SK-N-SH (cell line): ENCODE data around the gene BCR. TPM values are rescaled to one million over a fixed set of nuclear protein-coding genes. Genes with fewer than 3 reads are reported as not detected.

Source experiments
- CTCF ChIA-PET: fragments of 300-600, 350-600 bp; formaldehyde crosslinking; extraction: SDS; loops from one replicate; lab custom pipeline; 2021; lab: Yijun Ruan, JAX
- POLR2A ChIA-PET: fragments of 350-600 bp; sonication (Branson Sonifier 250); formaldehyde crosslinking; extraction: SDS; loops from one replicate; lab custom pipeline; 2020; ENCODE audit warnings: antibody characterized with exemption, inconsistent platforms; lab: Yijun Ruan, JAX
- DNase-seq: peaks from one replicate; pipeline ENCODE4 v3.0.0; 2012
- H2AFZ ChIP-seq: fragments of 200-600 bp; sonication (generic); 2 replicates; pipeline ENCODE4 v1.8.1; 2016; ENCODE audit warnings: antibody characterized with exemption, mild to moderate bottlenecking, low read depth
- H3F3A ChIP-seq: fragments of 200-600 bp; sonication (generic); replicated peaks from 2 replicates; pipeline ENCODE3; 2016; ENCODE audit warnings: antibody characterized with exemption, mild to moderate bottlenecking; ENCODE audit not compliant: insufficient read depth
- H3K27ac ChIP-seq, 2 experiments: fragments of 200-500 bp in 1 of 2; fragments of 200-600 bp in 1 of 2; sonication (Bioruptor generic) in 1 of 2; sonication (generic), shearing (Covaris generic) in 1 of 2; 2 replicates each; pipeline versions ENCODE4 v1.5.1 to v1.6.1; 2014 to 2016; ENCODE audit warnings: low read depth in 2 of 2, inconsistent platforms in 1 of 2, low read length in 1 of 2, mild to moderate bottlenecking in 1 of 2, mixed read lengths in 1 of 2
- H3K27me3 ChIP-seq: fragments of 200-600 bp; sonication (generic), shearing (Covaris generic); 2 replicates; pipeline ENCODE4 v1.6.1; 2016; ENCODE audit warnings: mixed run types; ENCODE audit not compliant: insufficient read depth
- H3K36me3 ChIP-seq, 2 experiments: fragments of 200-500 bp in 1 of 2; fragments of 200-600 bp in 1 of 2; sonication (Bioruptor generic) in 1 of 2; sonication (generic) in 1 of 2; replicated peaks in 1 of 2; 2 replicates each; pipeline versions ENCODE3 to v1.5.1; 2014 to 2016; ENCODE audit warnings: low read length in 1 of 2, mild to moderate bottlenecking in 1 of 2; ENCODE audit not compliant: insufficient read depth in 2 of 2, control insufficient read depth in 1 of 2
- H3K4me1 ChIP-seq, 2 experiments: fragments of 200-500 bp in 1 of 2; fragments of 200-600 bp in 1 of 2; sonication (Bioruptor generic) in 1 of 2; sonication (generic), shearing (Covaris generic) in 1 of 2; 2 replicates each; pipeline versions ENCODE4 v1.5.1 to v1.6.1; 2014 to 2016; ENCODE audit warnings: low read depth in 1 of 2, low read length in 1 of 2, mixed run types in 1 of 2; ENCODE audit not compliant: insufficient read depth in 2 of 2, control insufficient read depth in 1 of 2
- H3K4me2 ChIP-seq: fragments of 200-600 bp; sonication (generic), shearing (Covaris generic); 2 replicates; pipeline ENCODE4 v1.6.1; 2017; ENCODE audit warnings: mixed run types
- H3K4me3 ChIP-seq, 2 experiments: fragments of 200-500 bp in 1 of 2; fragments of 200-600 bp in 1 of 2; sonication (Bioruptor generic) in 1 of 2; sonication (generic), shearing (Covaris generic) in 1 of 2; 2 replicates each; pipeline versions ENCODE4 v1.5.1 to v1.8.1; 2014 to 2016; ENCODE audit warnings: low read depth in 2 of 2, inconsistent platforms in 1 of 2, low read length in 1 of 2, mild to moderate bottlenecking in 1 of 2, mixed read lengths in 1 of 2, moderate library complexity in 1 of 2
- H3K79me2 ChIP-seq: fragments of 200-600 bp; sonication (generic); 2 replicates; pipeline ENCODE4 v1.8.1; 2017; ENCODE audit warnings: mild to moderate bottlenecking; ENCODE audit not compliant: insufficient read depth
- H3K9ac ChIP-seq: fragments of 200-600 bp; sonication (generic); 2 replicates; pipeline ENCODE4 v1.6.1; 2017; ENCODE audit warnings: mixed run types
- H3K9me2 ChIP-seq: fragments of 200-600 bp; sonication (generic); 2 replicates; pipeline ENCODE4 v1.6.1; 2017; ENCODE audit warnings: mixed run types
- H3K9me3 ChIP-seq: fragments of 200-600 bp; sonication (generic); 2 replicates; pipeline ENCODE4 v1.6.1; 2017; ENCODE audit warnings: mixed run types, mild to moderate bottlenecking, moderate library complexity
- H4K20me1 ChIP-seq: fragments of 200-600 bp; sonication (generic); 2 replicates; pipeline ENCODE4 v1.6.1; 2017; ENCODE audit warnings: mild to moderate bottlenecking, mixed run types; ENCODE audit not compliant: insufficient read depth
- ELF1 ChIP-seq: IDR thresholded peaks from 2 replicates; pipeline ENCODE4 v1.4.0; 2012
- FOSL2 ChIP-seq: IDR thresholded peaks from 2 replicates; pipeline ENCODE4 v1.4.0; 2012; ENCODE audit warnings: low read depth, mild to moderate bottlenecking, moderate library complexity, borderline replicate concordance
- FOXJ3 ChIP-seq: sonication (generic); formaldehyde crosslinking; IDR thresholded peaks from 2 replicates; pipeline ENCODE4 v1.5.1; 2020; ENCODE audit warnings: mild to moderate bottlenecking, missing genetic modification reagents
- GATA2 ChIP-seq: sonication (generic); formaldehyde crosslinking; IDR thresholded peaks from 2 replicates; pipeline ENCODE4 v1.5.0; 2020; ENCODE audit warnings: mild to moderate bottlenecking, missing genetic modification reagents
- MXI1 ChIP-seq: IDR thresholded peaks from 2 replicates; pipeline ENCODE4 v1.6.1; 2012; ENCODE audit warnings: mild to moderate bottlenecking, low read depth, low read length, improper control_type of control experiment
- NFIC ChIP-seq: IDR thresholded peaks from 2 replicates; pipeline ENCODE4 v1.4.0; 2012; ENCODE audit warnings: borderline replicate concordance
- NRF1 ChIP-seq: IDR thresholded peaks from 2 replicates; pipeline ENCODE4 v1.6.1; 2012; ENCODE audit warnings: low read depth, mild to moderate bottlenecking, low read length
- REST ChIP-seq: IDR thresholded peaks from 2 replicates; pipeline ENCODE4 v1.6.1; 2012; ENCODE audit warnings: mild to moderate bottlenecking, low read depth, low read length, moderate library complexity
- RXRA ChIP-seq: IDR thresholded peaks from 2 replicates; pipeline ENCODE4 v1.4.0; 2012; ENCODE audit warnings: low read depth, mild to moderate bottlenecking, borderline replicate concordance
- TAF1 ChIP-seq: IDR thresholded peaks from 2 replicates; pipeline ENCODE4 v1.6.1; 2012; ENCODE audit warnings: low read depth, mild to moderate bottlenecking, low read length, moderate library complexity, borderline replicate concordance
- TEAD4 ChIP-seq: IDR thresholded peaks from 2 replicates; pipeline ENCODE4 v1.4.0; 2012; ENCODE audit warnings: mild to moderate bottlenecking, borderline replicate concordance; ENCODE audit not compliant: insufficient read depth
- USF1 ChIP-seq: IDR thresholded peaks from 2 replicates; pipeline ENCODE4 v1.4.0; 2012; ENCODE audit warnings: low read depth, borderline replicate concordance
- USF2 ChIP-seq: fragments of 150-350 bp; IDR thresholded peaks from 2 replicates; pipeline ENCODE4 v1.6.1; 2017; ENCODE audit warnings: antibody characterized with exemption, low read length, low read depth, borderline replicate concordance
- WGBS: methylation state at CpG from one replicate; pipeline ENCODE4 v1.1.6; 2017; ENCODE audit warnings: low lambda C conversion rate; 5-methylcytosine and 5-hydroxymethylcytosine counted together
- polyA plus RNA-seq, 3 experiments: library from polyadenylated mRNA; depleted of rRNA; stranded (reverse); fragments of >200 nt; gene quantifications; 2 replicates each; pipeline ENCODE4 v1.2.3, GENCODE V29; 2012
- TF ChIP-seq, protein P1 (sequence below): IDR thresholded peaks from 2 replicates; pipeline ENCODE4 v1.4.0; 2012; ENCODE audit warnings: low read depth, borderline replicate concordance

BCR gene
- polyA plus RNA-seq, 1 of the 3 experiments (the other 2 are of a cell fraction) = 50.9 TPM

GRCh38 chr22:23269441-23270211 is 89.3 kb downstream of the BCR start:
- 97% methylated on average over 18 of the region's 18 CpGs for WGBS
- H3K4me3 ChIP-seq = no peak overlapping the region
- no peaks in the 10 kb centered on the region for H3K27me3 ChIP-seq
- no peaks in the 10 kb centered on the region for H3K9me2 ChIP-seq
- no peaks in the 10 kb centered on the region for H3F3A ChIP-seq
- no peaks in the 10 kb centered on the region for H4K20me1 ChIP-seq
- H3K9me3 ChIP-seq = no peaks in the 10 kb centered on the region
- ChIA-PET CTCF (interaction anchor here (0.7 to 7.4 kb wide), 8 partner anchors 9 to 92 kb away, joined by 3 to 64 read pairs (median 4); partner anchors contain the start of gene BCR), POLR2A (no interaction called here)
- H3K36me3 ChIP-seq = peaks cover 0 to 59% of the 10 kb centered on the region in 2 experiments
- H3K9ac ChIP-seq = no peak overlapping the region
- peaks cover 0 to 27% of the 10 kb centered on the region in 2 experiments; a peak in 1 of 4 replicates for H3K4me1 ChIP-seq
- H3K27ac ChIP-seq = no peak overlapping the region
- DNase-seq = no peak
- TF ChIP-seq USF1 (no peak), RXRA (no peak), TEAD4 (no peak), NRF1 (no peak), NFIC (no peak), TAF1 (no peak), MXI1 (no peak), USF2 (no peak), REST (no peak), GATA2 (CRISPR knock-in tag) (no peak), FOSL2 (no peak), ELF1 (no peak), FOXJ3 (CRISPR knock-in tag) (no peak)
- TF ChIP-seq, protein P1, sequence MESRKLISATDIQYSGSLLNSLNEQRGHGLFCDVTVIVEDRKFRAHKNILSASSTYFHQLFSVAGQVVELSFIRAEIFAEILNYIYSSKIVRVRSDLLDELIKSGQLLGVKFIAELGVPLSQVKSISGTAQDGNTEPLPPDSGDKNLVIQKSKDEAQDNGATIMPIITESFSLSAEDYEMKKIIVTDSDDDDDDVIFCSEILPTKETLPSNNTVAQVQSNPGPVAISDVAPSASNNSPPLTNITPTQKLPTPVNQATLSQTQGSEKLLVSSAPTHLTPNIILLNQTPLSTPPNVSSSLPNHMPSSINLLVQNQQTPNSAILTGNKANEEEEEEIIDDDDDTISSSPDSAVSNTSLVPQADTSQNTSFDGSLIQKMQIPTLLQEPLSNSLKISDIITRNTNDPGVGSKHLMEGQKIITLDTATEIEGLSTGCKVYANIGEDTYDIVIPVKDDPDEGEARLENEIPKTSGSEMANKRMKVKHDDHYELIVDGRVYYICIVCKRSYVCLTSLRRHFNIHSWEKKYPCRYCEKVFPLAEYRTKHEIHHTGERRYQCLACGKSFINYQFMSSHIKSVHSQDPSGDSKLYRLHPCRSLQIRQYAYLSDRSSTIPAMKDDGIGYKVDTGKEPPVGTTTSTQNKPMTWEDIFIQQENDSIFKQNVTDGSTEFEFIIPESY = no peak
- no peak overlapping the region for H2AFZ ChIP-seq
- H3K4me2 ChIP-seq = no peak overlapping the region
- no peaks in the 10 kb centered on the region for H3K79me2 ChIP-seq
